Upper lobe of left lung (tissue), 4 donors: Measurements from ENCODE around the gene SLC38A5.

Experiments used
- EP300 ChIP-seq, 4 donors: sonication (generic); formaldehyde crosslinking; IDR thresholded peaks; one replicate each; pipeline ENCODE4 v1.5.1; 2017; ENCODE audit warnings: antibody characterized with exemption in 4 of 4, control low read depth in 2 of 4
- POLR2A ChIP-seq, 4 donors: fragments of 450-650 bp; IDR thresholded peaks; one replicate each; pipeline ENCODE4 v1.5.1; 2016 to 2017; ENCODE audit warnings: antibody characterized with exemption in 4 of 4, mild to moderate bottlenecking in 2 of 4
- POLR2AphosphoS5 ChIP-seq, 2 donors: sonication (generic); formaldehyde crosslinking; IDR thresholded peaks; one replicate each; pipeline ENCODE4 v1.5.1; 2017; ENCODE audit warnings: antibody characterized with exemption in 2 of 2
- TF ChIP-seq, protein P1 (sequence below), 6 experiments: fragments of 450-650 bp in 4 of 6; fragments of 200-600 bp in 2 of 6; sonication (generic) in 2 of 6; IDR thresholded peaks; one replicate each; pipeline ENCODE4 v1.5.1; 2016 to 2019; ENCODE audit warnings: antibody characterized with exemption in 6 of 6

DNA sequence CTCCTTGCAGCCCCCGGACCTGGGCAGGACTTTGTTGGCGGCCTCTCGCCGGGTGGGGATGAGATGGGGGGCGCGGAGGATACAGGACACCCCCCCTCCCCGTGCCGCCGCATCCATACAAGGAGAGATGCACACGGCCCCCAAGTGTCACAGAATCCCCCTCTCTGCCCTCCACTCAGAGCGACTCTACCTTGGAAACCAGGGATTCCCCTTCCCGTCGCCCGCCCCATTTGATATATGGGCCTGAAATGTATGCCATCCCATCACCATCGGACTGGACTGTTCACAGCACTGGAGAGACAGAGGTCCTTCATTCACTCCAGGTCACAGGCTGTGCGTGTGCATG lies 39.2 kb upstream of the SLC38A5 start:
- TF ChIP-seq, protein P1, sequence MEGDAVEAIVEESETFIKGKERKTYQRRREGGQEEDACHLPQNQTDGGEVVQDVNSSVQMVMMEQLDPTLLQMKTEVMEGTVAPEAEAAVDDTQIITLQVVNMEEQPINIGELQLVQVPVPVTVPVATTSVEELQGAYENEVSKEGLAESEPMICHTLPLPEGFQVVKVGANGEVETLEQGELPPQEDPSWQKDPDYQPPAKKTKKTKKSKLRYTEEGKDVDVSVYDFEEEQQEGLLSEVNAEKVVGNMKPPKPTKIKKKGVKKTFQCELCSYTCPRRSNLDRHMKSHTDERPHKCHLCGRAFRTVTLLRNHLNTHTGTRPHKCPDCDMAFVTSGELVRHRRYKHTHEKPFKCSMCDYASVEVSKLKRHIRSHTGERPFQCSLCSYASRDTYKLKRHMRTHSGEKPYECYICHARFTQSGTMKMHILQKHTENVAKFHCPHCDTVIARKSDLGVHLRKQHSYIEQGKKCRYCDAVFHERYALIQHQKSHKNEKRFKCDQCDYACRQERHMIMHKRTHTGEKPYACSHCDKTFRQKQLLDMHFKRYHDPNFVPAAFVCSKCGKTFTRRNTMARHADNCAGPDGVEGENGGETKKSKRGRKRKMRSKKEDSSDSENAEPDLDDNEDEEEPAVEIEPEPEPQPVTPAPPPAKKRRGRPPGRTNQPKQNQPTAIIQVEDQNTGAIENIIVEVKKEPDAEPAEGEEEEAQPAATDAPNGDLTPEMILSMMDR (IDR thresholded peaks at IDR 0.05) = no peak
- no peak for TF ChIP-seq POLR2A (IDR thresholded peaks at IDR 0.05)
- no peak for TF ChIP-seq POLR2AphosphoS5 (IDR thresholded peaks at IDR 0.05)
- TF ChIP-seq EP300 (IDR thresholded peaks at IDR 0.05) = no peak
